HG02970 (cell line): ENCODE measurements around the gene STOX2.
"Not testable (repeated sequence)": the region's sequence is repeated elsewhere in the genome, so short reads cannot be mapped to it uniquely, and the experiment has no call there.

Source experiments
- ATAC-seq: cut with Tn5 transposase; IDR thresholded peaks from one replicate; pipeline ENCODE4 v1.9.1; 2021; ENCODE audit warnings: mild to moderate bottlenecking, moderate library complexity, moderate number of reproducible peaks; ENCODE audit not compliant: unreplicated experiment, low FRiP score

Gene STOX2

GRCh38 chr4:184019076-184019475, 114.0 kb downstream of the STOX2 start:
- ATAC-seq, result no peak

GRCh38 chr4:184019667-184020623, 114.8 kb downstream of the STOX2 start:
- ATAC-seq, result no peak

GRCh38 chr4:184021389-184021788, 116.3 kb downstream of the STOX2 start:
- ATAC-seq, result no peak

GRCh38 chr4:184022679-184023383, 117.7 kb downstream of the STOX2 start:
- ATAC-seq, result no peak

GRCh38 chr4:184024637-184025036, 119.5 kb downstream of the STOX2 start:
- ATAC-seq, result no peak

GRCh38 chr4:184028561-184029374, 123.7 kb downstream of the STOX2 start:
- ATAC-seq, result no peak

GRCh38 chr4:184030036-184030435, 124.9 kb downstream of the STOX2 start:
- no peak for ATAC-seq

- no peak for ATAC-seq
These were observed 125.7 kb downstream of the STOX2 start for GRCh38 chr4:184030764-184031163.

- no peak for ATAC-seq
These were observed 127.0 kb downstream of the STOX2 start for GRCh38 chr4:184032091-184032490.

- ATAC-seq, result no peak
These were observed 134.9 kb downstream of the STOX2 start for GRCh38 chr4:184039963-184040383.

- no peak for ATAC-seq
These were observed 136.0 kb downstream of the STOX2 start for GRCh38 chr4:184041156-184041555.

- no peak for ATAC-seq
These were observed 141.0 kb downstream of the STOX2 start for GRCh38 chr4:184046148-184046547.

GRCh38 chr4:184051262-184051661, 146.2 kb downstream of the STOX2 start:
- ATAC-seq, result not testable (repeated sequence)

GRCh38 chr4:184052616-184053015, 147.5 kb downstream of the STOX2 start:
- ATAC-seq, result no peak

- no peak for ATAC-seq
These were observed 148.3 kb downstream of the STOX2 start for GRCh38 chr4:184053434-184053833.

- no peak for ATAC-seq
These were observed 151.8 kb downstream of the STOX2 start for GRCh38 chr4:184056877-184057276.

- ATAC-seq, result no peak
These were observed 152.9 kb downstream of the STOX2 start for GRCh38 chr4:184058026-184058425.

- ATAC-seq, result no peak
These were observed 154.0 kb downstream of the STOX2 start for GRCh38 chr4:184059099-184059498.

GRCh38 chr4:184061582-184061981, 156.5 kb downstream of the STOX2 start:
- ATAC-seq, result no peak

- ATAC-seq, result no peak
These were observed 157.7 kb downstream of the STOX2 start for GRCh38 chr4:184062769-184063168.

GRCh38 chr4:184064877-184065276, 159.8 kb downstream of the STOX2 start:
- no peak for ATAC-seq
